Smooth muscle cell (in vitro differentiated cells): ENCODE results near the gene CERT1. TPM values are rescaled to one million over a fixed set of nuclear protein-coding genes. Genes with fewer than 3 reads are reported as not detected.

Experiments used
- DNase-seq: peaks from one replicate; lab custom pipeline; 2025; ENCODE audit not compliant: unreplicated experiment; lab: John Stamatoyannopoulos, UW
- H2AFZ ChIP-seq: fragments of 200-600 bp; sonication (generic); 2 replicates; pipeline ENCODE4 v1.6.0; 2016; ENCODE audit warnings: antibody characterized with exemption, low read depth, mild to moderate bottlenecking
- H3F3A ChIP-seq: fragments of 200-600 bp; sonication (generic); 2 replicates; pipeline ENCODE4 v1.6.0; 2017; ENCODE audit warnings: antibody characterized with exemption, low read depth
- H3K27ac ChIP-seq: fragments of 200-600 bp; sonication (generic); 2 replicates; pipeline ENCODE4 v1.5.1; 2016; ENCODE audit warnings: low read depth, mild to moderate bottlenecking
- H3K27me3 ChIP-seq: fragments of 200-600 bp; sonication (generic); 2 replicates; pipeline ENCODE4 v1.6.1; 2016; ENCODE audit warnings: low read depth, mild to moderate bottlenecking
- H3K36me3 ChIP-seq: fragments of 200-600 bp; sonication (generic); 2 replicates; pipeline ENCODE4 v1.5.1; 2016; ENCODE audit warnings: low read depth
- H3K4me1 ChIP-seq: fragments of 200-600 bp; sonication (generic); 2 replicates; pipeline ENCODE4 v1.5.1; 2016; ENCODE audit warnings: low read depth
- H3K4me2 ChIP-seq: fragments of 200-600 bp; sonication (generic); 2 replicates; pipeline ENCODE4 v1.6.0; 2016; ENCODE audit warnings: mild to moderate bottlenecking
- H3K4me3 ChIP-seq: fragments of 200-600 bp; sonication (generic); 2 replicates; pipeline ENCODE4 v1.5.1; 2016; ENCODE audit warnings: mild to moderate bottlenecking
- H3K79me2 ChIP-seq: fragments of 200-600 bp; sonication (generic); 2 replicates; pipeline ENCODE4 v1.6.0; 2016; ENCODE audit warnings: low read depth, mild to moderate bottlenecking
- H3K9ac ChIP-seq: fragments of 200-600 bp; sonication (generic); 2 replicates; pipeline ENCODE4 v1.6.0; 2016; ENCODE audit warnings: low read depth
- H3K9me3 ChIP-seq: fragments of 200-600 bp; sonication (generic); replicated peaks from 2 replicates; pipeline ENCODE4 v1.5.1; 2016; ENCODE audit warnings: low read depth
- H4K20me1 ChIP-seq: fragments of 200-600 bp; sonication (generic); 2 replicates; pipeline ENCODE4 v1.6.0; 2016; ENCODE audit warnings: low read depth
- CTCF ChIP-seq: fragments of 200-600 bp; sonication (generic); IDR thresholded peaks from 2 replicates; pipeline ENCODE4 v1.5.1; 2017; ENCODE audit warnings: borderline replicate concordance, mild to moderate bottlenecking, antibody characterized with exemption; ENCODE audit not compliant: insufficient read depth, poor library complexity, severe bottlenecking
- WGBS: methylation state at CpG from one replicate; pipeline ENCODE4 v1.1.7; 2016; ENCODE audit warnings: low lambda C conversion rate; 5-methylcytosine and 5-hydroxymethylcytosine counted together
- polyA plus RNA-seq: library from polyadenylated mRNA; unstranded; fragments of >200 nt; fragmentation: Nextera tagmentation; extraction: Ambion mirVana; gene quantifications from 2 replicates; pipeline ENCODE4 v1.2.1, GENCODE V29; 2016
- small RNA-seq: library from RNA; depleted of rRNA; stranded (forward); fragments of <200 nt; gene quantifications from one replicate; pipeline ENCODE3, GENCODE V24; 2014
- total RNA-seq: library from RNA; depleted of rRNA; stranded (reverse); fragments of >200 nt; gene quantifications from 2 replicates; pipeline ENCODE4 v1.2.3, GENCODE V29; 2014

The CERT1 gene
- total and polyA plus RNA-seq, 2 experiments from 2014 or later = 9.1 to 31.0 TPM

- Histone ChIP-seq H3K9me3 (no peaks in the 10 kb centered on the region), H3K27ac (no peak overlapping the region), H3K79me2 (no peaks in the 10 kb centered on the region), H3K36me3 (no peaks in the 10 kb centered on the region), H3K4me3 (no peak overlapping the region), H3F3A (no peaks in the 10 kb centered on the region), H3K4me2 (no peak overlapping the region), H3K27me3 (no peaks in the 10 kb centered on the region), H3K4me1 (no peaks in the 10 kb centered on the region), H2AFZ (no peak overlapping the region), H3K9ac (no peak overlapping the region), H4K20me1 (no peaks in the 10 kb centered on the region)
- TF ChIP-seq CTCF = no peak
- DNase-seq = no peak
- 57% methylated on average over 7 of the region's 7 CpGs for WGBS
These were observed 181.0 kb downstream of the CERT1 start for GRCh38 chr5:75330404-75330803.

Small RNAs within 50 kb of the gene (small RNA-seq; reads per million reads assigned to genes)
- gene RNU7-175P = not detected

Other genes with a start within 250 kb of the CERT1 start
- 160 and 185 TPM in 2 replicates for gene HMGCR, start 174.4 kb downstream of the CERT1 start, total RNA-seq
- gene HMGCR, start 174.4 kb downstream of the CERT1 start, polyA plus RNA-seq = 43.6 and 72.3 TPM in 2 replicates
- gene POLK, start 262 bp upstream of the CERT1 start, total RNA-seq = 31.6 and 36.5 TPM in 2 replicates
- gene POLK, start 262 bp upstream of the CERT1 start, polyA plus RNA-seq = 12.8 and 15.0 TPM in 2 replicates
- 0.18 and 0.31 TPM in 2 replicates for gene ANKDD1B, start 99.8 kb upstream of the CERT1 start, total RNA-seq
- 0.47 TPM in 1 of 2 replicates, not detected in the other for gene ANKDD1B, start 99.8 kb upstream of the CERT1 start, polyA plus RNA-seq
- gene POC5, start 205.8 kb upstream of the CERT1 start, total RNA-seq = 15.4 and 19.1 TPM in 2 replicates
- 4.8 and 5.7 TPM in 2 replicates for gene POC5, start 205.8 kb upstream of the CERT1 start, polyA plus RNA-seq